BJ (cell line): ENCODE data around the gene UXS1. TPM values are rescaled to one million over a fixed set of nuclear protein-coding genes. Genes with fewer than 3 reads are reported as not detected.
"Not testable (repeated sequence)": the region's sequence is repeated elsewhere in the genome, so short reads cannot be mapped to it uniquely, and the experiment has no call there.

Experiments
- CTCF ChIA-PET: fragments of 350-600 bp; formaldehyde crosslinking; extraction: SDS; loops from one replicate; lab custom pipeline; 2021; ENCODE audit warnings: antibody characterized with exemption, inconsistent platforms; lab: Yijun Ruan, JAX
- POLR2A ChIA-PET: fragments of 300-600 bp; sonication (Branson Sonifier 250); formaldehyde crosslinking; extraction: SDS; loops from one replicate; lab custom pipeline; 2021; ENCODE audit warnings: antibody characterized with exemption; lab: Charles Lee
- DNase-seq: peaks from one replicate; pipeline ENCODE4 v3.0.0-alpha.2; 2011; ENCODE audit warnings: low read depth
- H3K27me3 ChIP-seq: 2 replicates; pipeline ENCODE4 v1.6.0; 2011; ENCODE audit warnings: low read length; ENCODE audit not compliant: control insufficient read depth, insufficient read depth
- H3K36me3 ChIP-seq: 2 replicates; pipeline ENCODE4 v1.5.1; 2011; ENCODE audit warnings: low read length; ENCODE audit not compliant: control insufficient read depth, insufficient read depth
- H3K4me3 ChIP-seq: 2 replicates; pipeline ENCODE4 v1.5.1; 2011; ENCODE audit warnings: low read depth, mild to moderate bottlenecking, control low read depth, low read length
- polyA plus RNA-seq: library from polyadenylated mRNA; depleted of rRNA; stranded (reverse); fragments of >200 nt; gene quantifications from 2 replicates; pipeline ENCODE4 v1.2.3, GENCODE V29; 2011
- TF ChIP-seq, protein P1 (sequence below): IDR thresholded peaks from 2 replicates; pipeline ENCODE4 v1.5.1; 2011; ENCODE audit warnings: low read depth, mild to moderate bottlenecking, control low read depth, inconsistent platforms, low read length, moderate library complexity; ENCODE audit not compliant: insufficient read depth

Gene UXS1
- polyA plus RNA-seq, 1 experiment: 46.3 TPM

DNA sequence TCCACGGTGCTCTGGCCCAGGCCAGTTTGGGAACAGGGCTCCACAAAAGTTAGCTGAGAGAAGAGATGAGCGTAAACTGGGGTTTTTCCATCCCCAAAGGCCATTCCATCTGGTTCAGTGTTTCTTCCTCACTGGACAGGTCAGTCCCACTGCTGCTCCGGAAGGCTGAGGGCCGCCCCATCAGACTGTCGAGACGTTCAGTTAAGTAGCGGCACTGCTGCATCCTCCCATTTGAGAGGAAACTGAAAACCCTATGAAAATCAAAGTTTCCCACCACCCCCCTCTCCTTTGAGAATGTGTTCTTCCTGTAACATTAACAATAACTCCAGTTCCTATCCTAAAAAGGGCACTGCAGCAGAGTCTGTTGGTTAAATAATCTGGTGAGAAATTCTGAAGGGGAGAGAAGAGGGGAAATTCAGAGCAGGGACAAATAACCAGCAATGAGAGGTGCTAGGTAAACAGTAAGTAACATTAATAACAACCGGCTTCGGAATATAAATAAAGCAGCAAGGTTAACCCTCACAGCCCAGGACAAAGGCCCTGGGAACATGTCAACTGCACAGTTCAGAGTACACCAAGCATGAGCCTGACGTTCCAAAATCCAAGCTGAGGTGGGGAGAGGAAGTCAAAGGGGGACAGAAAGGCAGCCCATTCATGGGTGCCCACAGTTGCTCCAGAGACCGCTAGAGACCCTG is 55.4 kb downstream of the UXS1 start:
- H3K27me3 ChIP-seq: no peaks in the 10 kb centered on the region
- DNase-seq: no peak
- peaks cover 3% of the 10 kb centered on the region; the same call in 1 of the 2 replicates for H3K36me3 ChIP-seq
- ChIA-PET CTCF (no interaction called here), POLR2A (no interaction called here)
- TF ChIP-seq, protein P1, sequence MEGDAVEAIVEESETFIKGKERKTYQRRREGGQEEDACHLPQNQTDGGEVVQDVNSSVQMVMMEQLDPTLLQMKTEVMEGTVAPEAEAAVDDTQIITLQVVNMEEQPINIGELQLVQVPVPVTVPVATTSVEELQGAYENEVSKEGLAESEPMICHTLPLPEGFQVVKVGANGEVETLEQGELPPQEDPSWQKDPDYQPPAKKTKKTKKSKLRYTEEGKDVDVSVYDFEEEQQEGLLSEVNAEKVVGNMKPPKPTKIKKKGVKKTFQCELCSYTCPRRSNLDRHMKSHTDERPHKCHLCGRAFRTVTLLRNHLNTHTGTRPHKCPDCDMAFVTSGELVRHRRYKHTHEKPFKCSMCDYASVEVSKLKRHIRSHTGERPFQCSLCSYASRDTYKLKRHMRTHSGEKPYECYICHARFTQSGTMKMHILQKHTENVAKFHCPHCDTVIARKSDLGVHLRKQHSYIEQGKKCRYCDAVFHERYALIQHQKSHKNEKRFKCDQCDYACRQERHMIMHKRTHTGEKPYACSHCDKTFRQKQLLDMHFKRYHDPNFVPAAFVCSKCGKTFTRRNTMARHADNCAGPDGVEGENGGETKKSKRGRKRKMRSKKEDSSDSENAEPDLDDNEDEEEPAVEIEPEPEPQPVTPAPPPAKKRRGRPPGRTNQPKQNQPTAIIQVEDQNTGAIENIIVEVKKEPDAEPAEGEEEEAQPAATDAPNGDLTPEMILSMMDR: no peak
- H3K4me3 ChIP-seq: no peak overlapping the region

DNA sequence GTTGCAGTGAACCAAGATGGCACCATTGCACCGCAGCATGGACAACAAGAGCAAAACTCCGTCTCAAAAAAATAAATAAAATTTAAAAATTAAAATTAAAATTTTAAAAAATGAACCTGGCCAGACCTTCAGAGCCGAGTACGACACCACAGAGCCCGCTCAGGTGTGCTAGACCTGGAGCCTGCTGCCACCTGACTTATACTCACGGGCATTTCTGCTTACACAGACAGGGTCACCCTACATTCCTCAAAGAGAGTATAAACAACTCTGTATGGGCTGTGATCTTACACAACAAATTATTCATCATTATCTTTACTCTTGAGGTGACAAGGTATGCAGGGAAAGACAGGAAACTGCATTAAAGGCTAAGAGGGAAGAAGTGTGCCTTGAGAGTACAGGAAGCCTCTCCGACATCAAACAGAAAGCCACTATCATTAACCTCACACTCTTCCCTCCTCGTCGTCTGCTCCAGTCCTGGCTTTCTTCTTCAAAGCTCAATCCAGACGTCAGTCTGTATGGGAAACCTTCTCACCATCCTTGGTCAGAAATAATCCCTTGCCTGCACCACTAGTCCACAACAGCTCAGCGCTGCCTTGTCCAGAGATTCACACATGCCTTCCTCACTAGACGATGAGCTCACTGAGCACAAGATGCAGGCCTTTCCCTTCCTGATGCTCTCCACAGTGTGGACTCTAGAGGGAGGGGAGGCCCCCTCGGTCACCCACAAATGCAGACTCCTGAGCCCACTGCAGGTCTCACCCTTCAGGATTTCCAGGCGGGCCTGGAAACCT is 56.2 kb downstream of the UXS1 start:
- H3K36me3 ChIP-seq: peaks cover 3% of the 10 kb centered on the region; the same call in 1 of the 2 replicates
- POLR2A ChIA-PET: no interaction called here
- CTCF ChIA-PET: interaction anchor here (0.6 to 0.8 kb wide), 2 partner anchors 16 to 248 kb away, joined by 3 to 5 read pairs; no protein-coding TSS in a partner anchor
- no peaks in the 10 kb centered on the region for H3K27me3 ChIP-seq
- TF ChIP-seq, protein P1: no peak
- H3K4me3 ChIP-seq: no peak overlapping the region
- no peak for DNase-seq

DNA sequence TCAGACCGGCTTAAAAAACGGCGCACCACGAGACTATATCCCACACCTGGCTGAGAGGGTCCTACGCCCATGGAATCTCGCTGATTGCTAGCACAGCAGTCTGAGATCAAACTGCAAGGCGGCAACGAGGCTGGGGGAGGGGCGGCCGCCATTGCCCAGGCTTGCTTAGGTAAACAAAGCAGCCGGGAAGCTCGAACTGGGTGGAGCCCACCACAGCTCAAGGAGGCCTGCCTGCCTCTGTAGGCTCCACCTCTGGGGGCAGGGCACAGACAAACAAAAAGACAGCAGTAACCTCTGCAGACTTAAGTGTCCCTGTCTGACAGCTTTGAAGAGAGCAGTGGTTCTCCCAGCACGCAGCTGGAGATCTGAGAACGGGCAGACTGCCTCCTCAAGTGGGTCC is 62.9 kb downstream of the UXS1 start:
- POLR2A ChIA-PET, H3K27me3 ChIP-seq, DNase-seq, H3K36me3 ChIP-seq, CTCF ChIA-PET, H3K4me3 ChIP-seq: not testable (repeated sequence)

DNA sequence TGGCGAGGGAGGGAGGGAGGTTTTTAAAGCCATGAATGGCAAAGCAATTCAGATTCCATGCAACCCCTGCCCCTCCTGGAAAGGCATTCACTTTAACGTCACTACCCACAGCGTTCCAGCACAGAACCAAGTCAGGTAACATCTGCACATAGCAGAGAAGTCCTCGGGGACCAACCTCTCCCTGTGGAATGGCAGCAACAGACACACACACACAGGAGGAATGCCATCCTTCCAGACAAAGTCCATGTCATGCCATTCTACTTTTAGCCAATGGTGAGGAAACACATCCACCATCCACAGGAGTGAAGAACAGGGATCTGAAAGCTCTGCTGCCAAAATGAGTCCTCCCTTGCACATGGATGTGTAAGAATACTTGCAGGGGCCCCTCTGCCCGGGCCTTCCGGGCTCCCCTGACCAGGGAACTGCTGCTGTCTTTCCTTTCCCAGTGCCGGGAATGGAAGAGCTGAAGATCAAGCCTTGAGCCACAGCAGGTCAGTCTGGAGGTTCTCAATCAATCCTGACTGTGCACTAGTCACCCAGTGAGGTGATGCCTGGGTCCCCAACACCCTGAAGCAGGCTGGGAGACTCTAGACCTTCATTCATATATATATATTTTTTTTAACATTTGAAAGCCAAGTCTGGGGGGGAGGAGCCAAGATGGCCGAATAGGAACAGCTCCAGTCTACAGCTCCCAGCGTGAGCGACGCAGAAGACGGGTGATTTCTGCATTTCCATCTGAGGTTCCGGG is 63.7 kb downstream of the UXS1 start:
- no peak for DNase-seq
- TF ChIP-seq, protein P1: no peak
- ChIA-PET CTCF (no interaction called here), POLR2A (no interaction called here)
- Histone ChIP-seq H3K36me3 (no peaks in the 10 kb centered on the region; the same call in 1 of the 2 replicates), H3K4me3 (no peak overlapping the region), H3K27me3 (no peaks in the 10 kb centered on the region)

DNA sequence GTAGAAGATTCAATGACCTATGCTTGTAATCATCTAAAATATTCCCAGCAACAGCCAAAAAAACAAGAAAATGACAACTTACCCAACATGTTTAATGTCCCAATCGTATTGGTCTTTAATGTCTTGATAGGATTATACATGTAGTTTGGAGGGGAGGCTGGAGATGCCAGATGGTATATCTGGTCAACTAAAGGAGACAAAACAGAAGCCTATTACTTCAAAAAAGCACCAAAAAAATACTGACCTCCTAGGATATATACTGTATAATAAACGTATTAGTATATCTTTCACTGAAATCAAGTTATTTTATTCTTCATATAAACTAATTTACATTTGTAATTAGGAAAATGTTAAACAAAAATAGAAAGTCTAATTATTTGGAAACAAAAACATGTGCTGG is 64.5 kb downstream of the UXS1 start:
- ChIA-PET CTCF (no interaction called here), POLR2A (no interaction called here)
- DNase-seq: no peak
- TF ChIP-seq, protein P1: no peak
- Histone ChIP-seq H3K36me3 (peaks cover 1% of the 10 kb centered on the region; the same call in 1 of the 2 replicates), H3K4me3 (no peak overlapping the region), H3K27me3 (no peaks in the 10 kb centered on the region)
